GM12878 (cell line): ENCODE measurements around the gene PABPN1. TPM values are rescaled to one million over a fixed set of nuclear protein-coding genes. Genes with fewer than 3 reads are reported as not detected.

ENCODE experiments used
- ATAC-seq: fragments of 200-7000 bp; cut with Tn5 transposase; 3 replicates; pipeline ENCODE4 v1.9.1; 2020; ENCODE audit warnings: mild to moderate bottlenecking, moderate library complexity
- BruUV-seq: library from RNA; stranded (reverse); fragments of 400-500 nt; replicated peaks from 2 replicates; lab custom pipeline; 2021; lab: Mats Ljungman, UMichigan
- CTCF ChIA-PET: fragments of 300-600 bp; sonication (Branson Sonifier 250); formaldehyde crosslinking; extraction: SDS; loops from one replicate; lab custom pipeline; 2021; ENCODE audit warnings: inconsistent platforms; lab: Yijun Ruan, JAX
- POLR2A ChIA-PET: fragments of 350-600 bp; formaldehyde crosslinking; extraction: SDS; loops from one replicate; lab custom pipeline; 2021; ENCODE audit warnings: inconsistent platforms; lab: Charles Lee
- RAD21 ChIA-PET: fragments of 300-600 bp; sonication (Branson Sonifier 250); formaldehyde crosslinking; loops from one replicate; lab custom pipeline; 2023; ENCODE audit warnings: antibody characterized with exemption; ENCODE audit not compliant: unreplicated experiment; lab: Charles Lee
- SMC1A ChIA-PET: fragments of 300-600 bp; sonication (Branson Sonifier 250); formaldehyde crosslinking; loops from one replicate; lab custom pipeline; 2023; ENCODE audit not compliant: unreplicated experiment, uncharacterized antibody; lab: Charles Lee
- DNase-seq: peaks from one replicate; pipeline ENCODE4 v3.0.0-alpha.2; 2011; ENCODE audit warnings: low read depth, low spot score
- FAIRE-seq: peaks from 3 replicates; lab custom pipeline; 2011; peaks lifted over from hg19 to GRCh38; lab: Jason Lieb, UNC
- H2AFZ ChIP-seq: 2 replicates; pipeline ENCODE4 v1.6.0; 2011; ENCODE audit warnings: low read depth, low read length, control low read depth; ENCODE audit not compliant: control insufficient read depth
- H3K27ac ChIP-seq: 2 replicates; pipeline ENCODE4 v1.5.1; 2011; ENCODE audit warnings: control low read depth; ENCODE audit not compliant: control insufficient read depth, insufficient read depth
- H3K27me3 ChIP-seq, 2 experiments: replicated peaks in 1 of 2; 2 replicates each; pipeline versions ENCODE4 v1.6.0 to v1.6.1; 2011; ENCODE audit warnings: low read length in 1 of 2; ENCODE audit not compliant: control insufficient read depth in 2 of 2, insufficient read depth in 2 of 2
- H3K36me3 ChIP-seq, 2 experiments: 2 replicates each; pipeline ENCODE4 v1.5.1; 2011; ENCODE audit warnings: low read length in 1 of 2; ENCODE audit not compliant: control insufficient read depth in 2 of 2, insufficient read depth in 2 of 2
- H3K4me1 ChIP-seq: 2 replicates; pipeline ENCODE4 v1.6.1; 2011; ENCODE audit warnings: mild to moderate bottlenecking, low read length, moderate library complexity, mixed read lengths; ENCODE audit not compliant: control insufficient read depth, insufficient read depth
- H3K4me2 ChIP-seq: 2 replicates; pipeline ENCODE4 v1.6.0; 2011; ENCODE audit warnings: control low read depth; ENCODE audit not compliant: control insufficient read depth, insufficient read depth
- H3K4me3 ChIP-seq: fragments of 200-600 bp; sonication (generic); 2 replicates; pipeline ENCODE4 v1.5.1; 2016
- H3K79me2 ChIP-seq: 2 replicates; pipeline ENCODE4 v1.6.0; 2011; ENCODE audit warnings: low read length; ENCODE audit not compliant: control insufficient read depth, insufficient read depth
- H3K9ac ChIP-seq: 2 replicates; pipeline ENCODE4 v1.8.0; 2011; ENCODE audit warnings: low read length, control low read depth, mixed read lengths; ENCODE audit not compliant: control insufficient read depth, insufficient read depth
- H3K9me3 ChIP-seq: replicated peaks from 3 replicates; pipeline ENCODE4 v1.5.1; 2011; ENCODE audit warnings: mild to moderate bottlenecking, low read length; ENCODE audit not compliant: control insufficient read depth, insufficient read depth
- H4K20me1 ChIP-seq: 2 replicates; pipeline ENCODE4 v1.6.0; 2011; ENCODE audit not compliant: control insufficient read depth, insufficient read depth
- BCL11A ChIP-seq: IDR thresholded peaks from 2 replicates; pipeline ENCODE4 v1.6.1; 2011; ENCODE audit warnings: low read depth, low read length
- CBX5 ChIP-seq: sonication (generic); IDR thresholded peaks from 2 replicates; pipeline ENCODE4 v1.6.1; 2016; ENCODE audit warnings: low read depth, moderate library complexity, mild to moderate bottlenecking, inconsistent platforms
- E4F1 ChIP-seq: fragments of 450-650 bp; IDR thresholded peaks from 2 replicates; pipeline ENCODE4 v1.6.1; 2018; ENCODE audit warnings: borderline replicate concordance, mild to moderate bottlenecking; ENCODE audit not compliant: partially characterized antibody
- HCFC1 ChIP-seq: fragments of 150-350 bp; IDR thresholded peaks from 2 replicates; pipeline ENCODE4 v1.6.1; 2014; ENCODE audit warnings: low read length
- HSF1 ChIP-seq: fragments of 150-350 bp; IDR thresholded peaks from 2 replicates; pipeline ENCODE4 v1.6.1; 2014; ENCODE audit warnings: mild to moderate bottlenecking, low read depth, low read length
- PAX8 ChIP-seq: fragments of 450-650 bp; IDR thresholded peaks from 2 replicates; pipeline ENCODE4 v1.6.1; 2017; ENCODE audit warnings: mild to moderate bottlenecking, moderate library complexity
- POLR2AphosphoS5 ChIP-seq: IDR thresholded peaks from 2 replicates; pipeline ENCODE4 v1.6.1; 2011; ENCODE audit warnings: mild to moderate bottlenecking, low read length, inconsistent platforms
- SRF ChIP-seq, 2 experiments: IDR thresholded peaks; 2 replicates each; pipeline ENCODE4 v1.6.1; 2011; ENCODE audit warnings: low read depth in 2 of 2, low read length in 2 of 2, mild to moderate bottlenecking in 1 of 2, moderate library complexity in 1 of 2
- TCF12 ChIP-seq: IDR thresholded peaks from 2 replicates; pipeline ENCODE4 v1.6.1; 2011; ENCODE audit warnings: low read depth, mild to moderate bottlenecking, low read length
- YBX1 ChIP-seq: fragments of 450-650 bp; IDR thresholded peaks from 2 replicates; pipeline ENCODE4 v1.6.1; 2016; ENCODE audit warnings: antibody characterized with exemption
- ZNF24 ChIP-seq: fragments of 450-650 bp; IDR thresholded peaks from 2 replicates; pipeline ENCODE4 v1.6.1; 2017; ENCODE audit warnings: antibody characterized with exemption, mild to moderate bottlenecking
- ZSCAN29 ChIP-seq: fragments of 450-650 bp; IDR thresholded peaks from 2 replicates; pipeline ENCODE4 v1.6.1; 2017; ENCODE audit warnings: mild to moderate bottlenecking, moderate library complexity
- WGBS: methylation state at CpG from one replicate; pipeline ENCODE4 v1.1.6; 2016; ENCODE audit warnings: low lambda C conversion rate; ENCODE audit not compliant: insufficient replicate concordance, insufficient coverage; ENCODE audit errors: missing lambda C conversion rate; 5-methylcytosine and 5-hydroxymethylcytosine counted together
- in situ Hi-C: fragments of 300-500 bp; cut with MboI; formaldehyde crosslinking; loops from 9 replicates; pipeline ENCODE4 v1.14.3; 2018; ENCODE audit warnings: mixed read lengths
- intact Hi-C: fragments of 100-400 bp; cut with micrococcal nuclease; formaldehyde crosslinking; loops from one replicate; pipeline ENCODE4 v1.14.2; 2022; ENCODE audit not compliant: unreplicated experiment
- polyA plus RNA-seq, 11 experiments: library from polyadenylated mRNA; depleted of rRNA in 4 of 11; unstranded in 6 of 11; stranded (reverse) in 5 of 11; fragments of >200 nt; fragmentation: Nextera tagmentation in 4 of 11; fragmentation: Illumina TruSeq in 1 of 11; extraction: Ambion mirVana in 4 of 11; extraction: Trizol in 1 of 11; gene quantifications; 1 replicate in 1 of 11; 2 replicates in 10 of 11; pipeline versions ENCODE4 v1.2.1 to v1.2.3, GENCODE V29; 2011 to 2016; ENCODE audit warnings: inconsistent platforms in 2 of 11, missing spikeins in 2 of 11, low read depth in 1 of 11
- total RNA-seq, 4 experiments: library from RNA; depleted of rRNA in 3 of 4; stranded (reverse); fragments of >200 nt in 3 of 4; fragmentation: Illumina TruSeq in 1 of 4; extraction: Trizol in 1 of 4; gene quantifications; 2 replicates each; pipeline versions ENCODE4 v1.2.1 to v1.2.3, GENCODE V29; 2013 to 2021
- TF ChIP-seq, protein P1 (sequence below): fragments of 450-650 bp; formaldehyde crosslinking; IDR thresholded peaks from 2 replicates; pipeline ENCODE4 v1.4.0; 2022; ENCODE audit warnings: mild to moderate bottlenecking, moderate library complexity
- TF ChIP-seq, protein P2 (sequence below), 3 experiments: IDR thresholded peaks in 2 of 3; conservative IDR thresholded peaks in 1 of 3; 2 replicates each; pipeline ENCODE4 v1.5.1; 2011; ENCODE audit warnings: low read depth in 3 of 3, low read length in 3 of 3, mild to moderate bottlenecking in 3 of 3, control low read depth in 2 of 3, moderate library complexity in 2 of 3, inconsistent platforms in 1 of 3, mixed read lengths in 1 of 3; ENCODE audit not compliant: control insufficient read depth in 2 of 3, insufficient read depth in 1 of 3; ENCODE audit errors: extremely low read depth in 1 of 3

Gene PABPN1
- total and polyA plus RNA-seq, 10 of the 15 experiments (the other 5 are each of a cell fraction or from before 2014, with no cell fraction given): 31.3 to 248 (median 103) TPM

- TF ChIP-seq E4F1 (no peak), SRF (IDR thresholded peaks at IDR 0.05; ENCODE audit: low read depth in 2 of 2, low read length in 2 of 2) (no peak), YBX1 (no peak), BCL11A (no peak), CBX5 (no peak), ZNF24 (no peak)
Measured at GRCh38 chr14:23339506-23340268, 18.4 kb downstream of the PABPN1 start (continued).

GRCh38 chr14:23344481-23344880, 23.2 kb downstream of the PABPN1 start:
- intact Hi-C loops: no loop called here
- DNase-seq (no peak), ATAC-seq (no peak), FAIRE-seq (no peak)
- ChIA-PET POLR2A (no interaction called here), RAD21 (no interaction called here), SMC1A (no interaction called here), CTCF (no interaction called here)
- H3K9me3 ChIP-seq: no peaks in the 10 kb centered on the region; the same call in 2 of the 3 replicates
- H3K4me2 ChIP-seq: no peak overlapping the region
- no peaks in the 10 kb centered on the region for H3K36me3 ChIP-seq
- H3K27ac ChIP-seq: no peak overlapping the region
- no peaks in the 10 kb centered on the region for H3K79me2 ChIP-seq
- H2AFZ ChIP-seq: no peak overlapping the region
- WGBS: 2% methylated on average over 3 of the region's 3 CpGs
- no peaks in the 10 kb centered on the region for H4K20me1 ChIP-seq
- BruUV-seq: no TSS peak
- H3K27me3 ChIP-seq: no peaks in the 10 kb centered on the region; a peak in 2 of 4 replicates
- H3K4me3 ChIP-seq: no peak overlapping the region
- H3K4me1 ChIP-seq: no peaks in the 10 kb centered on the region
- in situ Hi-C loops: no loop called here
- no peak overlapping the region for H3K9ac ChIP-seq
- TF ChIP-seq HCFC1: no peak
- no peak for TF ChIP-seq POLR2AphosphoS5
- TF ChIP-seq, protein P1, sequence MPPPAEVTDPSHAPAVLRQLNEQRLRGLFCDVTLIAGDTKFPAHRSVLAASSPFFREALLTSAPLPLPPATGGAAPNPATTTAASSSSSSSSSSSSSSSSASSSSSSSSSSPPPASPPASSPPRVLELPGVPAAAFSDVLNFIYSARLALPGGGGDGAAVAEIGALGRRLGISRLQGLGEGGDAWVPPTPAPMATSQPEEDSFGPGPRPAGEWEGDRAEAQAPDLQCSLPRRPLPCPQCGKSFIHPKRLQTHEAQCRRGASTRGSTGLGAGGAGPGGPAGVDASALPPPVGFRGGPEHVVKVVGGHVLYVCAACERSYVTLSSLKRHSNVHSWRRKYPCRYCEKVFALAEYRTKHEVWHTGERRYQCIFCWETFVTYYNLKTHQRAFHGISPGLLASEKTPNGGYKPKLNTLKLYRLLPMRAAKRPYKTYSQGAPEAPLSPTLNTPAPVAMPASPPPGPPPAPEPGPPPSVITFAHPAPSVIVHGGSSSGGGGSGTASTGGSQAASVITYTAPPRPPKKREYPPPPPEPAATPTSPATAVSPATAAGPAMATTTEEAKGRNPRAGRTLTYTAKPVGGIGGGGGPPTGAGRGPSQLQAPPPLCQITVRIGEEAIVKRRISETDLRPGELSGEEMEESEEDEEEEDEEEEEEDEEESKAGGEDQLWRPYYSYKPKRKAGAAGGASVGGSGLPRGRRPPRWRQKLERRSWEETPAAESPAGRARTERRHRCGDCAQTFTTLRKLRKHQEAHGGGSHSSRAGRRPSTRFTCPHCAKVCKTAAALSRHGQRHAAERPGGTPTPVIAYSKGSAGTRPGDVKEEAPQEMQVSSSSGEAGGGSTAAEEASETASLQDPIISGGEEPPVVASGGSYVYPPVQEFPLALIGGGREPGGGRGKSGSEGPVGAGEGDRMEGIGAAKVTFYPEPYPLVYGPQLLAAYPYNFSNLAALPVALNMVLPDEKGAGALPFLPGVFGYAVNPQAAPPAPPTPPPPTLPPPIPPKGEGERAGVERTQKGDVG: no peak
- TF ChIP-seq ZSCAN29: no peak
- TF ChIP-seq HSF1: no peak
- TF ChIP-seq, protein P2, sequence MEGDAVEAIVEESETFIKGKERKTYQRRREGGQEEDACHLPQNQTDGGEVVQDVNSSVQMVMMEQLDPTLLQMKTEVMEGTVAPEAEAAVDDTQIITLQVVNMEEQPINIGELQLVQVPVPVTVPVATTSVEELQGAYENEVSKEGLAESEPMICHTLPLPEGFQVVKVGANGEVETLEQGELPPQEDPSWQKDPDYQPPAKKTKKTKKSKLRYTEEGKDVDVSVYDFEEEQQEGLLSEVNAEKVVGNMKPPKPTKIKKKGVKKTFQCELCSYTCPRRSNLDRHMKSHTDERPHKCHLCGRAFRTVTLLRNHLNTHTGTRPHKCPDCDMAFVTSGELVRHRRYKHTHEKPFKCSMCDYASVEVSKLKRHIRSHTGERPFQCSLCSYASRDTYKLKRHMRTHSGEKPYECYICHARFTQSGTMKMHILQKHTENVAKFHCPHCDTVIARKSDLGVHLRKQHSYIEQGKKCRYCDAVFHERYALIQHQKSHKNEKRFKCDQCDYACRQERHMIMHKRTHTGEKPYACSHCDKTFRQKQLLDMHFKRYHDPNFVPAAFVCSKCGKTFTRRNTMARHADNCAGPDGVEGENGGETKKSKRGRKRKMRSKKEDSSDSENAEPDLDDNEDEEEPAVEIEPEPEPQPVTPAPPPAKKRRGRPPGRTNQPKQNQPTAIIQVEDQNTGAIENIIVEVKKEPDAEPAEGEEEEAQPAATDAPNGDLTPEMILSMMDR (IDR thresholded peaks at IDR 0.05 in 2 of 3, conservative IDR thresholded peaks at IDR 0.05 in 1 of 3; ENCODE audit: control insufficient read depth in 2 of 3, extremely low read depth in 1 of 3, insufficient read depth in 1 of 3, low read depth in 3 of 3, low read length in 3 of 3): no peak
- TF ChIP-seq PAX8: no peak
- TF ChIP-seq TCF12: no peak
